Thyroid gland (tissue), 4 donors: Measurements from ENCODE around the gene AFAP1L1. TPM values are rescaled to one million over a fixed set of nuclear protein-coding genes. Genes with fewer than 3 reads are reported as not detected.

Source experiments
- DNase-seq, 2 donors: peaks; one replicate each; pipeline ENCODE4 v3.0.0-alpha.2; 2019
- H3K27ac ChIP-seq, 3 donors: fragments of 200-600 bp; sonication (generic); 1 replicate in 2 of 3; 2 replicates in 1 of 3; pipeline ENCODE4 v1.5.1; 2016 to 2019; ENCODE audit warnings: mild to moderate bottlenecking in 1 of 3, moderate library complexity in 1 of 3
- H3K27me3 ChIP-seq: fragments of 200-600 bp; sonication (generic); one replicate; pipeline ENCODE4 v1.5.1; 2019
- H3K36me3 ChIP-seq, 2 donors: fragments of 200-600 bp; sonication (generic); one replicate each; pipeline ENCODE4 v1.5.1; 2016 to 2019
- H3K4me1 ChIP-seq, 2 donors: fragments of 200-600 bp; sonication (generic); one replicate each; pipeline ENCODE4 v1.5.1; 2017 to 2019
- H3K4me3 ChIP-seq, 3 donors: fragments of 200-600 bp; sonication (generic); replicated peaks in 1 of 3; 1 replicate in 2 of 3; 2 replicates in 1 of 3; pipeline ENCODE4 v1.5.1; 2016; ENCODE audit warnings: mild to moderate bottlenecking in 1 of 3
- H3K9me3 ChIP-seq: fragments of 200-600 bp; sonication (generic); one replicate; pipeline ENCODE4 v1.5.1; 2017
- POLR2A ChIP-seq, 2 donors: fragments of 450-650 bp; IDR thresholded peaks; one replicate each; pipeline ENCODE4 v1.6.1; 2017; ENCODE audit warnings: antibody characterized with exemption in 2 of 2, mild to moderate bottlenecking in 2 of 2, moderate library complexity in 1 of 2
- WGBS, 2 donors: methylation state at CpG; one replicate each; pipeline ENCODE4 v1.1.5; 2017; 5-methylcytosine and 5-hydroxymethylcytosine counted together
- intact Hi-C: fragments of 100-400 bp; cut with DNase I; formaldehyde crosslinking; loops from one replicate; pipeline ENCODE4 v1.15.1; 2023
- total RNA-seq, 4 donors: library from RNA; depleted of rRNA; stranded (reverse); fragments of >200 nt; gene quantifications; one replicate each; pipeline ENCODE4 v1.2.3, GENCODE V29; 2016
- TF ChIP-seq, protein P1 (sequence below), 6 experiments: fragments of 200-600 bp in 3 of 6; fragments of 450-650 bp in 3 of 6; sonication (generic) in 3 of 6; IDR thresholded peaks; one replicate each; pipeline ENCODE4 v1.5.1; 2016 to 2019; ENCODE audit warnings: antibody characterized with exemption in 6 of 6, mild to moderate bottlenecking in 2 of 6, inconsistent platforms in 1 of 6, moderate library complexity in 1 of 6

The AFAP1L1 gene
- total RNA-seq, 4 donors from 2014 or later: 15.9 to 43.1 (median 26.8) TPM

DNA sequence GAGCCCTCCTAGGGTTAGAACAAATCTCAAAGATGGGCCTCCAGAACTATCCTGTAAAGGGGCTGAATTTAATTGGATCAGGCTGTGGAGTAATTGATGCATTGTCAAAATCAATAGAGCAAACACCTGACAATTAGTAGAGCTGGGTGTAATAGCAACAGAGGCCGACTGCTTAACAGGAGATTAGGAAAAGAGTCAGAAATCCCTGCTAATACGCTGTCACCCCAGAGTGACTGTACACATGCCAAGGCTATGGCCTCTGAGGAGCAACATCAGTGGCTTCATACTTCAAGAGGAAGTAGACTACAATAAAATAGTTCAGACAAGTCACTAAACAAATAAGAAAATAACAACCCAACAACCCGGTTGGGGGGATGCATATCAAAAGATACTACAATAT lies 55.0 kb downstream of the AFAP1L1 start:
- TF ChIP-seq, protein P1, sequence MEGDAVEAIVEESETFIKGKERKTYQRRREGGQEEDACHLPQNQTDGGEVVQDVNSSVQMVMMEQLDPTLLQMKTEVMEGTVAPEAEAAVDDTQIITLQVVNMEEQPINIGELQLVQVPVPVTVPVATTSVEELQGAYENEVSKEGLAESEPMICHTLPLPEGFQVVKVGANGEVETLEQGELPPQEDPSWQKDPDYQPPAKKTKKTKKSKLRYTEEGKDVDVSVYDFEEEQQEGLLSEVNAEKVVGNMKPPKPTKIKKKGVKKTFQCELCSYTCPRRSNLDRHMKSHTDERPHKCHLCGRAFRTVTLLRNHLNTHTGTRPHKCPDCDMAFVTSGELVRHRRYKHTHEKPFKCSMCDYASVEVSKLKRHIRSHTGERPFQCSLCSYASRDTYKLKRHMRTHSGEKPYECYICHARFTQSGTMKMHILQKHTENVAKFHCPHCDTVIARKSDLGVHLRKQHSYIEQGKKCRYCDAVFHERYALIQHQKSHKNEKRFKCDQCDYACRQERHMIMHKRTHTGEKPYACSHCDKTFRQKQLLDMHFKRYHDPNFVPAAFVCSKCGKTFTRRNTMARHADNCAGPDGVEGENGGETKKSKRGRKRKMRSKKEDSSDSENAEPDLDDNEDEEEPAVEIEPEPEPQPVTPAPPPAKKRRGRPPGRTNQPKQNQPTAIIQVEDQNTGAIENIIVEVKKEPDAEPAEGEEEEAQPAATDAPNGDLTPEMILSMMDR (IDR thresholded peaks at IDR 0.05): no peak
- TF ChIP-seq POLR2A (IDR thresholded peaks at IDR 0.05): no peak
- Histone ChIP-seq H3K36me3 (no peaks in the 10 kb centered on the region), H3K4me3 (no peak overlapping the region), H3K27me3 (no peaks in the 10 kb centered on the region), H3K9me3 (no peaks in the 10 kb centered on the region), H3K27ac (no peak overlapping the region), H3K4me1 (no peaks in the 10 kb centered on the region)
- intact Hi-C loops: no loop called here
- DNase-seq: no peak
- WGBS, 2 donors: 81 to 85% methylated on average over 3 of the region's 3 CpGs

DNA sequence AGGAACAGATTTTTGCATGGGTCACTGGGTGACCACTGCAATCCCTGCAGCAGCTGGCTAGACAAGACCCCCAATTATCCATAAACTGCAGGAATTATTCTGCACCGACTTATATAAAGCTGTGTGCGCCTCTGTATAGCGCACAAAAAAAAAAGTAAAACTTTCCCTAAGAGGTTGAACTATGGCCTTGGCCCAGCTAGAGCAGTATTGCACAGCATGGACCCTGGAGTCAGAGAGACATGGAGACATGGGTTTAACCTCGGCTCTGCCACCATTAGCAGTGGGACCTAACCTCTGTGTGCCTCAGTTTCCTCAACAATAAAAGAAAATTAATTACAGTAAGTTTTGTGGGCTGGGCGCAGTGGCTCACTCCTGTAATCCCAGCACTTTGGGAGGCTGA lies 56.5 kb downstream of the AFAP1L1 start:
- TF ChIP-seq, protein P1 (IDR thresholded peaks at IDR 0.05): no peak
- TF ChIP-seq POLR2A (IDR thresholded peaks at IDR 0.05): no peak
- Histone ChIP-seq H3K27me3 (no peaks in the 10 kb centered on the region), H3K36me3 (no peaks in the 10 kb centered on the region), H3K9me3 (no peaks in the 10 kb centered on the region), H3K4me1 (no peaks in the 10 kb centered on the region), H3K27ac (no peak overlapping the region), H3K4me3 (no peak overlapping the region)
- no peak for DNase-seq
- WGBS, 2 donors: 90 to 97% methylated on average over 5 of the region's 5 CpGs
- intact Hi-C loops: no loop called here

DNA sequence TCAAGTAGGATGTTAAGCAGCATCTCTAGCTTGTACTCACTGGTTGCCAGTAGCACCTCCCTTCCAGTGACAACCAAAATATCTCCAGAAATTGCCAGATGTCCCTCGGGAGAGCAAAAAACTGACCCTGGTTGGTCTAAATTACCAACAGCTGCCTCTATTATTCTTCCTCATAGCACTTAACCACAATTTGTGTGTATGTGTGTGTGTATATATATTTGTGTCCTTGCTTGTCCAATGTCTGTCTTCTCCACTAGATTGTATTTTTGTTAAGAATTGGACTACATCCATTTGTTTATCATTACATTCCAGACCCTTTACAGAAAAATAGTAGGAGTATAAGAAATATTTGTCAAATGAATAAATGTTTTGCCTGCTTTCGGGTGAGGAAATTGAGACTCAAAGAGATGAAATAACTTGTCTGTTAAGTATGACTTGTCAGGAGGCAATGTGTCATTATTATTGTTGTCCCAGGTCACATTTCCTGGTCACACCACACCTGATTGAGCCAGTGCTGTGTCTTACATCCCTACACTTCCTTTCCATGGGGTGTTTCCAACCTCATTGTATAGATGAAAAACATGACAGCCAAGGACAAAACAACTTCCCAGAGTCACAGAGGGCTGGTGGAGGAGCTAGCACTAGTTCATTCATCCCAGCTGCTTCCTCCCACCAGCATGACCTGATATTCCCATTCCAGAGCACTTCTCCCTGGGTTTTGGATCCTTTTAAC lies 62.2 kb downstream of the AFAP1L1 start:
- no peak overlapping the region for H3K4me3 ChIP-seq
- no peak for TF ChIP-seq POLR2A (IDR thresholded peaks at IDR 0.05)
- TF ChIP-seq, protein P1 (IDR thresholded peaks at IDR 0.05): no peak
- no peak overlapping the region for H3K27ac ChIP-seq
- no peaks in the 10 kb centered on the region for H3K36me3 ChIP-seq
- no peaks in the 10 kb centered on the region for H3K27me3 ChIP-seq
- H3K4me1 ChIP-seq: no peaks in the 10 kb centered on the region
- intact Hi-C loops: no loop called here
- DNase-seq: no peak
- no peaks in the 10 kb centered on the region for H3K9me3 ChIP-seq
- 82 to 86% methylated on average over 2 of the region's 2 CpGs for WGBS, 2 donors

DNA sequence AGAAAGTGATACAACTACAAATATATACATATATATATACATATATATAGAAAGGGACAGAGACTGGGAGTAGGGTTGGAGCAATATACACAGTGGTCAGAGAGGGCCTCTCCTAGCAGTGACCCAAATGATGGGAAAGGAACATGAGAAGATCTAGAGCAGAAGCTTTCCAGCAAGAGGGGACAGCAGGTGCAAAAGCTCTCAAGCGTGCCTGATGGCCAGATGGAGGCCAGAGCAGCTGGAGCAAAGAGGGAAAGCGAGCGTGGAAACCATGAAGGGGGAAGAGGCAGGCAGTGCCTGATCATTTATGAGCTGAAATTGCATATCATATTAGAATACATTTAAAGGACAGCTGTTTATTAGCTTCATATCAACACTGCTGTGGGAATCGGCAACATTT lies 66.1 kb downstream of the AFAP1L1 start:
- no peak overlapping the region for H3K4me3 ChIP-seq
- no peaks in the 10 kb centered on the region for H3K27me3 ChIP-seq
- no peak for TF ChIP-seq POLR2A (IDR thresholded peaks at IDR 0.05)
- TF ChIP-seq, protein P1 (IDR thresholded peaks at IDR 0.05): no peak
- no peak overlapping the region for H3K27ac ChIP-seq
- intact Hi-C loops: no loop called here
- WGBS, 2 donors: 82 to 92% methylated on average over 4 of the region's 4 CpGs
- no peak for DNase-seq
- no peaks in the 10 kb centered on the region for H3K36me3 ChIP-seq
- H3K4me1 ChIP-seq: no peaks in the 10 kb centered on the region
- no peaks in the 10 kb centered on the region for H3K9me3 ChIP-seq

DNA sequence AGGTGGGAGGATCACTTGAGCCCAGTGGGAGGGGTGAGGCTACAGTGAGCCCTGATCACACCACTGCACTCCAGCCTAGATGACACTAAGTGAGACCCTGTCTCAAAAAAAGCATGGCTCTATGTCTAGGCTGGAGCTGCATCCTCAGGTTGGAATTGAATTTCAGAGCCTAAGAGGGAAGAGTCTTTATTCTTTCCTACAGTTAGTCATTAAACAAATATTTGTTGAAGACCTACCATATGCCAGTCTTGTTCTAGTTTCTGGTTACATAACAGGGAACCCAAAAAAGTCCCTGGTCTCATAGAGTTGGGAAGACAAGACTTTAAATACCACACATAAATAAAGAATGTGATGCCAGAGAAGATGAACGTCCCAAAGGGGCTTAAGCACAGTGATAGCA lies 66.7 kb downstream of the AFAP1L1 start:
- TF ChIP-seq, protein P1 (IDR thresholded peaks at IDR 0.05): no peak
- TF ChIP-seq POLR2A (IDR thresholded peaks at IDR 0.05): no peak
- Histone ChIP-seq H3K27ac (no peak overlapping the region), H3K9me3 (no peaks in the 10 kb centered on the region), H3K4me1 (no peaks in the 10 kb centered on the region), H3K27me3 (no peaks in the 10 kb centered on the region), H3K4me3 (no peak overlapping the region), H3K36me3 (no peaks in the 10 kb centered on the region)
- 76 to 79% methylated on average over 1 of the region's 1 CpG for WGBS, 2 donors
- DNase-seq: no peak
- intact Hi-C loops: no loop called here
